ENCODE data around the gene SYT4. TPM values are rescaled to one million over a fixed set of nuclear protein-coding genes. Genes with fewer than 3 reads are reported as not detected.

Gene SYT4
- total RNA-seq, 1 donor, result not detected

- no peak for DNase-seq (ENCODE audit: low read depth)
- TF ChIP-seq CTCF (IDR thresholded peaks at IDR 0.05; ENCODE audit: insufficient read depth, low read depth, low read length), result no peak
- H3K4me3 ChIP-seq (ENCODE audit: low read depth, low read length), result no peak overlapping the region
Observed at GRCh38 chr18:43283299-43283698, 6.0 kb upstream of the SYT4 start.

GRCh38 chr18:43279015-43279744 lies 1.9 kb upstream of the SYT4 start:
- H3K4me3 ChIP-seq (ENCODE audit: low read depth, low read length), result no peak overlapping the region
- no peak for TF ChIP-seq CTCF (IDR thresholded peaks at IDR 0.05; ENCODE audit: insufficient read depth, low read depth, low read length)
- no peak for DNase-seq (ENCODE audit: low read depth)

GRCh38 chr18:43278355-43278754 lies 1.1 kb upstream of the SYT4 start:
- TF ChIP-seq CTCF (IDR thresholded peaks at IDR 0.05; ENCODE audit: insufficient read depth, low read depth, low read length), result no peak
- H3K4me3 ChIP-seq (ENCODE audit: low read depth, low read length), result no peak overlapping the region
- no peak for DNase-seq (ENCODE audit: low read depth)

- H3K4me3 ChIP-seq (ENCODE audit: low read depth, low read length), result no peak overlapping the region
- TF ChIP-seq CTCF (IDR thresholded peaks at IDR 0.05; ENCODE audit: insufficient read depth, low read depth, low read length), result no peak
- no peak for DNase-seq (ENCODE audit: low read depth)
Observed at GRCh38 chr18:43276491-43276890, 799 bp downstream of the SYT4 start.

GRCh38 chr18:43275546-43275945 lies 1.7 kb downstream of the SYT4 start:
- no peak for DNase-seq (ENCODE audit: low read depth)
- TF ChIP-seq CTCF (IDR thresholded peaks at IDR 0.05; ENCODE audit: insufficient read depth, low read depth, low read length), result no peak
- H3K4me3 ChIP-seq (ENCODE audit: low read depth, low read length), result no peak overlapping the region

- H3K4me3 ChIP-seq (ENCODE audit: low read depth, low read length), result no peak overlapping the region
- no peak for DNase-seq (ENCODE audit: low read depth)
- no peak for TF ChIP-seq CTCF (IDR thresholded peaks at IDR 0.05; ENCODE audit: insufficient read depth, low read depth, low read length)
Observed at GRCh38 chr18:43274526-43274925, 2.8 kb downstream of the SYT4 start.
